Measurements from ENCODE around the gene TOR1AIP2. TPM values are rescaled to one million over a fixed set of nuclear protein-coding genes. Genes with fewer than 3 reads are reported as not detected.

The TOR1AIP2 gene
- total RNA-seq, 1 experiment from 2014 or later = 73.9 TPM

DNA sequence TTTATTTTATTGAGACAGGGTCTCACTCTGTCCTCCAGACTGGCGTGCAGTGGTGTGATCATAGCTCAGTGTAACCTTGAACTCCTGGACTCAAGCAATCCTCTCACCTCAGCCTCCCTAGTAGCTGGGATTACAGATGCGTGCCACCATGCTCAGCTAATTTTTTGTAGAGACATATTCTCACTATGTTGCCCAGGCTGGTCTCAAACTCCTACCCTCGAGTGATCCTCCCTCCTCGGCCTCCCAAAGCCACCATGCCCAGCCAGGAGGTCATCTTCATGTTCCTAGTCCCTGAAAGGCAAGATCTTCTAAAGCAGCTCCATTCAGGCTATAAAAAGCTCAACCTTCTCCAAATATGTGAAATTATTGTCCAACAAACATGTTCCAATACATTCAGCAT is 53.9 kb downstream of the TOR1AIP2 start:
- H3K18ac ChIP-seq (ENCODE audit: insufficient read length, low read depth, low read length) = no peak overlapping the region
- no peak overlapping the region for H3K4ac ChIP-seq (ENCODE audit: low read depth, low read length)
- H3K9ac ChIP-seq (ENCODE audit: extremely low read depth, insufficient read length, low read length) = no peak overlapping the region
- no peaks in the 10 kb centered on the region for H3K9me3 ChIP-seq (ENCODE audit: control insufficient read depth, low read depth, low read length)
- no peak overlapping the region for H4K8ac ChIP-seq (replicated peaks; ENCODE audit: insufficient read length, low read depth, low read length)
- no peak overlapping the region for H2AFZ ChIP-seq (ENCODE audit: low read length)
- no peaks in the 10 kb centered on the region for H3K4me1 ChIP-seq (ENCODE audit: insufficient read depth, low read length)
- no peak overlapping the region for H2AK5ac ChIP-seq (ENCODE audit: insufficient read length, low read length)
- Mint-ChIP-seq H3K9me3 (no peaks in the 10 kb centered on the region; a peak in 1 of 5 replicates), H3K4me1 (peaks cover 10 to 14% of the 10 kb centered on the region in 2 experiments), H3K4me3 (no peak overlapping the region), H3K27me3 (ENCODE audit: low read depth) (peaks cover 3% of the 10 kb centered on the region), H3K36me3 (ENCODE audit: insufficient read depth in 1 of 3, low read depth in 3 of 3) (no peaks in the 10 kb centered on the region; a peak in 1 of 7 replicates), H3K27ac (no peak overlapping the region)
- H3K27me3 ChIP-seq (ENCODE audit: insufficient read depth, low read length) = no peaks in the 10 kb centered on the region
- no peak overlapping the region for H3K4me2 ChIP-seq (ENCODE audit: insufficient read depth, insufficient read length, low read length)
- H3K23ac ChIP-seq (ENCODE audit: insufficient read length, low read depth, low read length) = no peak overlapping the region
- no peak overlapping the region for H2BK120ac ChIP-seq (ENCODE audit: low read depth, low read length, poor library complexity, severe bottlenecking)
- no peak overlapping the region for H3T11ph ChIP-seq (ENCODE audit: low read length)
- no peaks in the 10 kb centered on the region for H3K23me2 ChIP-seq (ENCODE audit: insufficient read length, low read depth, low read length, poor library complexity, severe bottlenecking)
- TF ChIP-seq CTCF (conservative IDR thresholded peaks at IDR 0.05) = no peak
- no peaks in the 10 kb centered on the region for H4K20me1 ChIP-seq (ENCODE audit: control insufficient read depth, insufficient read depth, insufficient read length)
- H2BK5ac ChIP-seq (ENCODE audit: insufficient read length, low read length) = no peak overlapping the region
- no peak overlapping the region for H3K27ac ChIP-seq (ENCODE audit: insufficient read length, low read depth, low read length)
- no peaks in the 10 kb centered on the region for H3K79me1 ChIP-seq (ENCODE audit: insufficient read depth, low read depth, low read length, poor library complexity, severe bottlenecking)
- H2BK15ac ChIP-seq (ENCODE audit: low read depth, low read length) = no peak overlapping the region
- no peak overlapping the region for H4K5ac ChIP-seq (ENCODE audit: insufficient read length, low read depth, low read length)
- WGBS (ENCODE audit: extremely low coverage, insufficient read length, low lambda C conversion rate) = no CpG with 5 or more reads among the region's 4 CpGs
- H3K79me2 ChIP-seq (ENCODE audit: insufficient read depth, low read length) = no peaks in the 10 kb centered on the region
- peak; percentile 12 for DNase-seq
- H3K56ac ChIP-seq (ENCODE audit: insufficient read length, low read depth, low read length) = no peak overlapping the region
- H2BK12ac ChIP-seq (ENCODE audit: insufficient read length, low read depth, low read length) = no peak overlapping the region
- H4K91ac ChIP-seq (ENCODE audit: insufficient read length, low read depth, low read length) = no peak overlapping the region
- H2BK20ac ChIP-seq (ENCODE audit: low read depth, low read length, poor library complexity, severe bottlenecking) = no peak overlapping the region
- H3K14ac ChIP-seq (ENCODE audit: insufficient read depth, low read length) = no peak overlapping the region

All from H9 (cell line).